KOPT-K1 (cell line): ENCODE results near the gene SERPINH1.
A peak's percentile ranks its signal among the peaks of the same experiment; 100 is the strongest.

Source experiments
- H3K27ac ChIP-seq: fragments of 200-600 bp; sonication (generic); 2 replicates; pipeline ENCODE4 v1.5.1; 2016; ENCODE audit warnings: antibody characterized with exemption, mild to moderate bottlenecking, low read depth, low read length; ENCODE audit not compliant: poor library complexity, severe bottlenecking
- H3K36me3 ChIP-seq: fragments of 200-600 bp; sonication (generic); 2 replicates; pipeline ENCODE4 v1.5.1; 2017; ENCODE audit warnings: antibody characterized with exemption, mild to moderate bottlenecking, low read length, moderate library complexity; ENCODE audit not compliant: insufficient read depth
- H3K9me3 ChIP-seq: fragments of 200-600 bp; sonication (generic); 2 replicates; pipeline ENCODE4 v1.5.1; 2017; ENCODE audit warnings: antibody characterized with exemption, low read length, mild to moderate bottlenecking; ENCODE audit not compliant: insufficient read depth, poor library complexity, severe bottlenecking

SERPINH1 gene

DNA sequence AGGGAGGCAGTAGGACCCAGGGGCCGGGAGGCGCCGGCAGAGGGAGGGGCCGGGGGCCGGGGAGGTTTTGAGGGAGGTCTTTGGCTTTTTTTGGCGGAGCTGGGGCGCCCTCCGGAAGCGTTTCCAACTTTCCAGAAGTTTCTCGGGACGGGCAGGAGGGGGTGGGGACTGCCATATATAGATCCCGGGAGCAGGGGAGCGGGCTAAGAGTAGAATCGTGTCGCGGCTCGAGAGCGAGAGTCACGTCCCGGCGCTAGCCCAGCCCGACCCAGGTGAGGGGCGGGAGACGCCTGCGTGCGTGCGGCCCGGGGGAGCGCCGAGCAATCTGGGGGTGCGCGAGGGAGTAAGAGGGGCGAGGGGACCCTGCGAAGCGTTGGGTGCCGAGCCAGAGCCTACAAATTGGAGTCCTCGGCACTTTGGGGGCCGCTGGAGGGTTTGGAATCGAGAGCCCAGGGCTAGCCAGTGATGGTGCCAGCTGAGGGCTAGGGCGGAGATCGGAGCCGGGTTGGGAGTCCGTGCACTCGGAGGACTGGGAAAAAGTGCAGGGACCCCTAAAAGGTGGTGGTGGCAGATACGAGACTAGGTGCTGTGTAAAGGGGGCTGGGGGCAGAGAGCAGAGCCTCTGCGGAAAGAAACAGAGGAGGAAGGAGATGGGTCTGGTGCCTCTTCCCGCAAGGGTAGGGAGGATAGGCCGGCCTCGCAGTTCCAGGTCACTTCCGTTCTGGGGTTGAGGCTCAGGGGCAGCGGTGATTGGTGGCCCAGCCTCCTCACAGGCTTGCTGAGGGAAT is at the start of gene SERPINH1:
Gene SERPINH1 (plus strand): TSS at position 206 of the 788 bp plus-strand sequence. CDS start 4,097 bp downstream, outside the sequence.
- H3K27ac ChIP-seq = peak within 1 kb of the TSS; percentile 7
- no peaks in the 10 kb centered on the region for H3K36me3 ChIP-seq
- H3K9me3 ChIP-seq = no peaks in the 10 kb centered on the region

DNA sequence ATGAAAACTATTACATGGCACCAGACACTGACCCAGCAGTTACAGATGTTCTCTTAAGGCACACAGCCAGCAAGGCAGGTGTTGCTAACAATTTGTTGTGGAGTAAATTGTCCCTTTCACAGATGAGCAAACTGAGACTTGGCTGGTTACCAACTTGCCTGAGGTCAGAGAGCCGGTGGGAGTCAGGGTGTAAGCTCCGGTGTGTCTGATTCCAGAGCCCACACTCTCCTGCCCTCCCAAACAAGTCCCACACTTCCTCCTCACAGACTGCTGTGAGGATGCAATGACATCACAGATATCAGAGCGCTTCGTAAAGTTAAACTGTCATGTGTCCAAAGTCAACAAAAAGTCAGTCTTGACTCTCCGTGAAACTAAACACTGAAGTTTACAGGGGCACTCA is 48.8 kb upstream of the SERPINH1 start:
- H3K36me3 ChIP-seq = no peaks in the 10 kb centered on the region
- H3K27ac ChIP-seq = no peak overlapping the region
- no peaks in the 10 kb centered on the region for H3K9me3 ChIP-seq

DNA sequence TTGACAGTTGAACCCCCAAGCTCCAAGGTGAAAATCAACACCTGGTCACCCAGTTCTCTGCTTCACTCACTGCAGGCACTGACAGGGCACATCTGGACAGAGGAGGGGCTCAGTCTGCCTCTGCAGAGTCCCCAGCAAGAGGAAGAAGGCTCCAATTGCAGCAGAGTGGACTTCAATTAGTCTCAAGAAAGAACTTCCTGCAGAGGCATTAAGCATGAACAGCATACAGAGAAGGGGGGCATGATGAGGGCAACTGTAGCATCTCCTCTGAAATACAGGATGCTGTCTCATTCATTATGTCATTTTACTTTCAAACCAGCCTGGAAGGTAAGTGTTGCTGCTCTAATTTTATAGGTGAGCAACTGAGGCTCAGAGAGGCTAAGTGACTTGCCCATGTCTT is 47.5 kb upstream of the SERPINH1 start:
- Histone ChIP-seq H3K27ac (no peak overlapping the region), H3K9me3 (no peaks in the 10 kb centered on the region), H3K36me3 (no peaks in the 10 kb centered on the region)

DNA sequence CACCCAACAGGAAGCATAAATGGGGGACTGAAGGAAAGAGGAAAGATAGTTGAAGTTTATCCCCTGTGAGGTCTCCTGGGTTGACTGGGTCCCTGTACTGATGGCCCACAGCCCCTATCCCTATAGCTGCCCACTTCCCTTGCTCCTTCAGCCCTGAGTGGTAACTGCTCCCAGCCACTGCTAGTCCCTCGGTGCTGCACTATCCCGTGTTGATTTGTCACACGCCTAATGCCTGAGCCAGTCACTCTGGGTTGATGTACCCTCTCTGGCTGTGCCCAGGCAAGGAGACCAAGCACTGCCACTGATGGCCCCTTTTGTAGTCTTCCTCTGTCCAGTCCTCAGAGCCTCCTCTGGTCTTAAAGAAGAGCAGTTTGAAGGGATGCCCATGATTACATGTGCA is 45.9 kb upstream of the SERPINH1 start:
- no peaks in the 10 kb centered on the region for H3K9me3 ChIP-seq
- H3K27ac ChIP-seq = no peak overlapping the region
- H3K36me3 ChIP-seq = no peaks in the 10 kb centered on the region

DNA sequence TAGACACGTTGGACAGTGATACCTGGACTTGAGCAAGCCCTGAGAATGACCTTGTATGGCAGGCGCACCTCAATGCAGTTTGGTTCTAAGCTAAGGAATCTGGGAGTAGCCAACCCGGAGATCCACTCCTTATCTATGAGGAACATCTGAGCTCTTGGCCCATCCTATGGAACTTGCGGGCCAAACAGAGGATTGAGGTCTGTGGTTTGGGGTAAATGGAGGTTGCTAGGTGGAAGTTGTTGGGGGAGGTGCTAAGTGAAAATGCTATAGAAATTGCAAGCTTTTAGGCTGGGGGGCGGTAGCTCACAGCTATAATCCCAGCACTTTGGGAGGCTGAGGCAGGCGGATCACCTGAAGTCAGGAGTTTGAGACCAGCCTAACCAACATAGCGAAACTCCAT is 45.2 kb upstream of the SERPINH1 start:
- Histone ChIP-seq H3K36me3 (no peaks in the 10 kb centered on the region), H3K27ac (no peak overlapping the region), H3K9me3 (no peaks in the 10 kb centered on the region)

DNA sequence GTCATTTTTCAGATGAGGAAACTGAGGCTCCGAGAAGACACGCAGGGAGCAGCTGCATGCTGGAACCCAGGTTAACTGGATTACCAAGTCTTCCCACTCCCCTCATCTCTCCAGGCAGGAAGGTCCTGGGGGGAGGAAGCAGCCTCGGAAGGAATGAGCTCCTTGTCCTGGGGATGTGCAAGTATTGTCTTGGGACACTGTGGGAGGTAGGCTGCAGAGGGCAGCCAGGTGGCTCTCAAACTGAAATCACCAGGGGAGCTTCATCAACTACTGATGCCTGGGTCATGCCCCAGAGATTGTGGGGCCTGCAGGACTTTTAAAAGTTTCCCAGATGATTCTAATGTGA is 43.9 kb upstream of the SERPINH1 start:
- Histone ChIP-seq H3K27ac (no peak overlapping the region), H3K9me3 (no peaks in the 10 kb centered on the region), H3K36me3 (no peaks in the 10 kb centered on the region)

DNA sequence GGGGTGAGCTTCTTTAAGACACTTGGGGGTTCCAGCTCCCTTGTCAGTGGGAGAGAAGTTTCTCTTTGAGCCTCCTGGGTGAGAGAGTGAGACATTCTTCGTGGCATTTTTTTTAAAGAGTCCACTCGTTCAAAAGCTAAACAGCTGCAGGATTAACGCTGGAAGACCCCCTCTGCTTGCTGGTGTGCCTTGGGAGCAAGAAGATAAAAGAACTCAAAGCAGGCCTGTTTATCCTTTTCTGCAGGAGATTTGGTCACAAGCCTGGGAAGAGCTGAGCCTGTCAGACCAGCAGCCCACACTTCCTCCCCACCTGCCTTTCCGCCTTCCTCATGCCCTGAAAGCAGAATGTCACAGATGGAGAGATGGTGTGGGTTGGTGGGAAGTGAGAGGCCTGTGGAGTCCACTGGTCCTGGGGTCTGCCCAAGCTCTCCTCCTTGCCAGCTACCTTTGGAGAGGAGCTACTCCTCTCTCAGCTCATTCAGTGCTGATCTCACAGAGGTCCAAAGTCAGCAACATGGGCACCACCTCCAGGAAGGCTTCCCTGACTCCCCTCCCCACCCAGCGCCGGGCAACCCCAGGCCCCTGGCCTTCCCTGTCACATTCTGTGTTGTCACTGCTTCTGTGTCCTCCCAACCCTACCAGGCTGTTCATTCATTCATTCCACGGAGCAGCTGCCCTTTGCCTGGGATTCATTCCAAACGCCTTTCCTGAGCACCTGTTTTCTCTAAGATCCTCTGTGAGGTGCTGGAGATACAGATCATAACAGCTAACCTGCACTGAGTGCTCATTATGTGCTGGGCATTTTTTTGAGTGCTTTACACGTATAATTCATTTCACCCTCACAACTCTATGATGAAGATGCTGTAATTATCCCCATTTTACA is 43.0 kb upstream of the SERPINH1 start:
- Histone ChIP-seq H3K9me3 (no peaks in the 10 kb centered on the region), H3K36me3 (no peaks in the 10 kb centered on the region), H3K27ac (no peak overlapping the region)

DNA sequence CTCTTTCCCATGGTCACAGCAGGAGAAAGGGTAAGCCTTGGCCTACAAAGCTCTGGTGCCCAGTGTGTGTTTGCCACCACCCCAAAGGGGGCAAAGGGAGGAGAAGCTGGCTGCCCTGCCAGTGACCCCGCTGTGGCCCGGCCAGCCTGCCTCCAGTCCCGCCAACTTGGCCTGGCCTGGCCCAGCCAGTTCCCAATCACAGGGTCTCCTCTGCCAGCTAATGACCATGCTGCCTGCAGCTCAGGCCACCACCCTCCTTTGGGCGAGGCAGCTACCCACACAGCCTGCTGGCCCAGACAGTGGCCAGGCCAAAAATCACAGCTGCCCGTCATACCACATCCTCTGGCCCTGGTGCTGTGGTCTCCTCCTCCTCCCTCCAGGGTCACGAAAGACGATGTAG is 41.4 kb upstream of the SERPINH1 start:
- no peak overlapping the region for H3K27ac ChIP-seq
- H3K9me3 ChIP-seq = no peaks in the 10 kb centered on the region
- H3K36me3 ChIP-seq = no peaks in the 10 kb centered on the region

DNA sequence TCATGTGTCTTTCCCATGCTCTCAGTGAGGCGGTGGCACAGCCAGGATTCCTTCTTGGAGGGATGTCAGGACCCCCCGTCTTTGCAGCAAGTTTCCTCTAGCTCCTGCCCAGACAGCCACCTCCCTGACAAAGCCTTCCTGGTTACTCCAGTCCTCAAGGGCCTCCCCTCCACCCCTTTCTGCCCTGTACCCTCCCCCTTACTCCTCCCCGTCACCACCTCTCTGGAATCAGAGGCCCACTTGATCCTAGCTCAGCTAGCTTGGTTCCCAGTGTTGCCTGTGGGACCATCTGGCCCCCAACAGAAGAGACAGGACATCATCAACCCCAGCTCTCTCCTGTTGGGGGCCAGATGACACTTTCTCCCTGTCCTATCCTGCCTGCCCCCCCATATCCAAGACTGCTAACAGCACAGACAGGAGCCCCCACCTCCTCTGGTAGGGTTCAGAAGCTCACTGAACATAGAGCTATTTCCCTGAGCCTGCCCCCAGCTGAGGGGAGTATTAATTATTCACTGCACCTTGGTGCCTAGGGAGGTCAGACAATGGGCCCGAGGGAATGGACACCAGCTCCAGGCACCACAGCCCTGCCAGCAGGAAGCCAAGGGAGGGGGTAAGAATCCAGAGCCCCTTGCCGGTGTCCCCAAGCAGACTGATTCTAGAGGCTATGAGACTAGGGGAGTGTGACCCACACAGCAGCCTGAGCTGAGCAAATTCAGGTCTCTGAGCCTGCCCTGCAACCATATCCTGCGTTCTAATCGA is 39.6 kb upstream of the SERPINH1 start:
- no peak overlapping the region for H3K27ac ChIP-seq
- H3K36me3 ChIP-seq = no peaks in the 10 kb centered on the region
- H3K9me3 ChIP-seq = no peaks in the 10 kb centered on the region

DNA sequence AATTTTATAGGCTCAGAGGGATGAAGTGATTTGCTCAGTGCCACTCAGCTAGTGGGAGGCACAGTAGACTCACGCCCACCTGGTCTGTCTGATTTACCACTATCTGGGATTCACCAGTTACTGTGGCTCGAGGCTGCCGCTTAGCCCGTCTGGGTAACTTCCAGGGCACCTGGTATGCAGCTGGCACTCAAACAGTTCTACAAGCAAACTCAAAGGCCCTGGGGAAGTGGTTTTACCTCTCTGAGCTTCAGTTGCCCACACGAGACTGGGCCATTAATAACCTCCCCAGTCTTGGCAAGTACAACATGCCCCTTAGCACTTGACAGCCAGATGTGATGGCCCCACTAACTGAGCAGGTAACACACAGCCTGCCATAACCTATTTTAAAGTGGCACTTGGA is 38.9 kb upstream of the SERPINH1 start:
- Histone ChIP-seq H3K9me3 (no peaks in the 10 kb centered on the region), H3K36me3 (no peaks in the 10 kb centered on the region), H3K27ac (no peak overlapping the region)

DNA sequence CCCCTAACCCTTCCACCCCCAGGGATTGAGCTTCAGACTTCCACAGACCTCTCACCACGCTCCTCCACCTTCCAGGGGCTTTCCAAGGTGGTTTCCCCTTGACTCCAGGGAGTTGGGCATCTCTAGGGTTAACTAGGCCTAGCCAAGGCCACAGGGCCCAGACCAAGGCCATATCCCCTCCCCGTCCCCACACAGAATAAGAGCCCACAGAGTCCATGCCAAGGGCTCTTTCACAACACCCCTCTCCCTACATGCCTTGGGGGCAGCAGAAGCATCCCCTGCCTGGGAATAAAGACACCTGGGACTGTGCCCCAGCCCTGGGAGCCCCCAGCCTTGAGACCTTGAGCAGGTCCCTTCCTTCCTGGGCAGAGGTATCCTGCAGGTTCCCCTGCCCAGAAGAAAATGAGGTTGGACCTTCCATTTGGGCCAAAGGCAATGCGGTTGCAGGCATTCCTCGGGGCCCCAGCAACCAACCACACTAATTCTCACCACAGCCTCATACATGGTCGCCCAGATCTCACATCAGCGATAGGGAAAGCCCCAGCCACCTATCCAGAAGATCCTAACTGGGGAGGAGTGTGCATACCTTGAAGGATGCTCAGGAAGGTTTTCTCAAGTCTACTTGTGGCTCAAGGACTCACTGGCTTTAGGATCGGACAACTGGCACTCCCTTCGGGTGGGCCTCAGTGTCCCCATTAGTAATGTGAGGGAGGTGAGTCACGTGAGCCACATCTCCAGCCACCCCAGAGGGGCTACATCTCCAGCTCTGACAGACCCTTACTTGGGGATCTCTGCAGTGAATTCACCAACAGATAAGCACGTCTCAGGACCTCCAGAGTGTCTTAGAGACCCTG is 38.0 kb upstream of the SERPINH1 start:
- Histone ChIP-seq H3K9me3 (no peaks in the 10 kb centered on the region), H3K36me3 (no peaks in the 10 kb centered on the region), H3K27ac (no peak overlapping the region)

DNA sequence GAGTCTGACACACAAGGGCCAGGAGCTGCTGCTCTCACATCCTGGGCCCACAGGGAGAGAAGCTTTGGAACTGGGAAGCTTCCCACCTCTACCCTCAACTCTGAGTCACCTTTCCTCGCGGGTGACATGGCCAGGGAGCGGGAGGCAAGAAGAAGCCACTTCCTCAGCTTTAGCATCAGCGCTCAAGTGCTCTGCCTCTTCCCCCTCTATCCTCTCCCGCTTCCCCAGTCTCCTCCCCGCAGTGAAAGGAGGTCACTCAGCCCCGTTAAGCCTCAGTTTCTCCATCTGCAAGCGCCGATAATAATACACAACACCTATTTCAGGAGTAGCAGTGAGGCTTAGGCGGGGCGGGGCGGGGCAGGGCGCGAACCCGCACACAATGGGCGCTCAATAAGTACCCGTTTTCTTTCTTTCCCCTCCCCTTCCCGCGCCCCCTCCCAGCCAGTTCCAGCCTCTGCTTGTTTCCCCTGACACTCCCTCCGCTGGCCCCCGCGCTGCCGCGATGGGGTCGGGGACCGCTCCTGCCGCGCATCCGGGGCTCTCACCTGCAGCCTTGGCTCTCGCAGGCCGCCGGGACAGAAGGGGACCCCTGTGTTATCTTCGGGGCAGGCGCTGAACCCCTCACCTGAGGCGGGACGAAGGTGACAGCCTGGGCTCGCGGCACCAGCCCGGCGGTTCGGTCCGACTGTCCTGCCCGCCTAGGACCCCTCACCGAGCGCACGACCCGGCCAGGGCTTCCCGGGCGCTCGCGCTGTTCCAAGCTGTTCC is 37.2 kb upstream of the SERPINH1 start:
- H3K9me3 ChIP-seq = no peaks in the 10 kb centered on the region
- H3K36me3 ChIP-seq = no peaks in the 10 kb centered on the region
- H3K27ac ChIP-seq = peak overlapping the region; percentile 65

DNA sequence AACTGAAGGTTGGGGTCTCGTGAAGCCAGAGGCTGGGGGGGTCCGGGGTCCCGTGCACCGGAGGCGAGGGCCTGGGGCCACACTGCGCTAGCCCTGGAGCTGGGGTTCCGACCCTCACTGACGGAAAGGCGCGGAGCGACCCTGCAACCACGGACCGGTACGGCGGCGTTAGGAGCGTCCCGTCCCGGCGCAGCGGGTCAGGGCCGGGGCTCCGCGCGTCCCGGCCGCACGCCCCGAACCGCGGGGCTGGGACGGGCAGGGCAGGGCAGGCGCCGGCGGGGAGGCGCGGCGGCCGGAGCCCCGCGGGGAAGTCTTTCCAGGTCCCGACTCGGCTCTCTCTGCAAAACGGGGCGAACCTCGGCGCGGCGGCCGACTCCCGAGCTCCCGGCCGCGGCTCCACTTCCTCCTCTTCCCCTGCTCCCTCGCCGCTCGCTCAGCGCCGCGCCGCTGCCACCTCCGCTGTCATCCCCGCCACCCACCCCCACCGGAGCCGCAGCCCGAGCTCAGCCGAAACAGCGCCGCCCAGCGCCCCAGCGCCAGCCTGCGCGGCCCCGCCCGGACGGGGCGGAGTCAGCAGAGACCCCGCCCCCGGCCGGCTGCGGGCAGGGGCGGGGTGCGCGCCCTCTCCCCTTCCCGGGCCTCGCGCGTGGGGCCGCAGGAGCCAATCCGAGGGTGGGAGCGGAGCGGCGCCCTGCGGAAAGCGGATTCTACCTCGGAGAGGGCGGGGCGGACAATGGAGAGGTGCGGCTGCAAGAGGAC is 36.4 kb upstream of the SERPINH1 start, which contains the start of gene GDPD5:
Gene GDPD5 (minus strand): TSS at position 509 of the 759 bp plus-strand sequence. CDS start 48,206 bp downstream, outside the sequence.
- Histone ChIP-seq H3K36me3 (no peaks in the 10 kb centered on the region), H3K27ac (peak within 1 kb of the TSS; percentile 65), H3K9me3 (no peaks in the 10 kb centered on the region)
